Right ventricle myocardium inferior (tissue), 1 donor: ENCODE results near the gene MTG1. TPM values are rescaled to one million over a fixed set of nuclear protein-coding genes. Genes with fewer than 3 reads are reported as not detected.
"Not testable (repeated sequence)": the region's sequence is repeated elsewhere in the genome, so short reads cannot be mapped to it uniquely, and the experiment has no call there.

ENCODE experiments used
- ATAC-seq: fragments of 200-7000 bp; cut with Tn5 transposase; one replicate; pipeline ENCODE4 v1.9.1; 2020; ENCODE audit warnings: mild to moderate bottlenecking, moderate library complexity
- DNase-seq: peaks from one replicate; pipeline ENCODE4 v3.0.0; 2021; ENCODE audit errors: missing footprints
- intact Hi-C: fragments of 100-400 bp; cut with DNase I; formaldehyde crosslinking; loops from one replicate; pipeline ENCODE4 v1.11.0; 2022
- total RNA-seq: library from RNA; stranded (reverse); fragmentation: NEBNext Ultra II Directional; extraction: Animal tissue kit (Norgen Biotek cat#: 25700); gene quantifications from one replicate; pipeline ENCODE4 v1.2.1, GENCODE V29; 2021
- donor health status: DM: no; HTN: yes; CAD: no; lungs with severe emphysema.

MTG1 gene
- total RNA-seq, 1 donor from 2014 or later = 17.8 TPM

GRCh38 chr10:133375357-133376115, 18.4 kb upstream of the MTG1 start:
- DNase-seq (no peak), ATAC-seq (no peak)

GRCh38 chr10:133376183-133376582, 17.8 kb upstream of the MTG1 start:
- DNase-seq, ATAC-seq, intact Hi-C loops: not testable (repeated sequence)

More at GRCh38 chr10:133375357-133376115, 18.4 kb upstream of the MTG1 start:
- intact Hi-C loops = no loop called here

GRCh38 chr10:133377025-133377817, 16.7 kb upstream of the MTG1 start:
- no peak for ATAC-seq

GRCh38 chr10:133377818-133378250, 16.1 kb upstream of the MTG1 start:
- ATAC-seq = no peak
- intact Hi-C loops = no loop called here

More at GRCh38 chr10:133377025-133377817, 16.7 kb upstream of the MTG1 start:
- peak; percentile 68 for DNase-seq
- intact Hi-C loops = no loop called here

DNA sequence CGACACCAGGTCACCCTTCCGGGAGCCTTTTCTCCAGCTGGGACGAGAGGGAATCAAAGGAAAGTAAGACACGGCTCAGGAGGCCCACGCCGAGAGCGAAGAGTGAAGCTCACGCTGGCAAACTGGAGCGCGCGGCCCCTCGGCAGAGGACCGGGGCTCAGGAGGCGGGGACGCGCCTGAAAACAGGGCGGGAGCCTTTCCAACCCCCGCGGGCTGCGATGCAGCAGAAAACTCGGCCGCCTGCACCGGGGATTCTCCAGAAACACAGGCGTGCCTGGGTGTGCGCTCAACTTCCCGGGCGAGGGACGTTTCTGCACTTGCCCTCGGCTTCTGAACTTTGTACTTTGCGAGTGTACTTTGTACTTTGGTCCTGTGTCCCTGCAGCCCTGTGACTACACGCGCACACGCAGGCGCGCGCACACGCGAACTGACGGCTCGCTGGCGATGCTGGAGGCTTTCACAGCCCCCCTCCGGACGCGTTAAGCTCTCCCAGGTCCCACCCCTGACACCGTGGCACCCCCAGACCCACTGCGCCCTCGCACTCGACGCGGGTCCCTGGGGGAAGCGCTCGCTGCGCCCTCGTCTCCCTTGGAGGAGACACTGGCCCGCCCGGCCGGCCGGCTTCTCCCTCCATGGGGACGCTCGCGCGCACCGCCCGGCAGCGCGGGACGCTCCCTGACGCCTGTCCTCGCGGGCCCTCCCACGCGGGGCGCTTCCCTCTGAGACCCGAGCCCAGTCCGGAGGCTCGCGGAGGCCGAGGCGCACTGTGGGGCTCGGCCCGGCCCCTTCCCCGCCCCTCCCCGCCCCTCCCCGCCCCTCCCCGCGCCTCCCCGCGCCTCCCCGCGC, 15.5 kb upstream of the MTG1 start:
- DNase-seq (peak; percentile 90), ATAC-seq (peak; percentile 87)
- intact Hi-C loops = no loop called here

More at GRCh38 chr10:133377818-133378250, 16.1 kb upstream of the MTG1 start:
- DNase-seq = peak; percentile 63

- intact Hi-C loops = no loop called here
- peak; percentile 77 for DNase-seq
- peak; percentile 70 for ATAC-seq
Measured at GRCh38 chr10:133379152-133379800, 14.7 kb upstream of the MTG1 start, which contains the start of gene PAOX. Gene PAOX, plus strand, starts transcription at chr10:133379262. Its CDS starts 55 bp downstream, at chr10:133379317.

- intact Hi-C loops = no loop called here
- ATAC-seq = peak; percentile 15
- DNase-seq = peak; percentile 63
Measured at GRCh38 chr10:133379801-133380666, 13.9 kb upstream of the MTG1 start.

DNA sequence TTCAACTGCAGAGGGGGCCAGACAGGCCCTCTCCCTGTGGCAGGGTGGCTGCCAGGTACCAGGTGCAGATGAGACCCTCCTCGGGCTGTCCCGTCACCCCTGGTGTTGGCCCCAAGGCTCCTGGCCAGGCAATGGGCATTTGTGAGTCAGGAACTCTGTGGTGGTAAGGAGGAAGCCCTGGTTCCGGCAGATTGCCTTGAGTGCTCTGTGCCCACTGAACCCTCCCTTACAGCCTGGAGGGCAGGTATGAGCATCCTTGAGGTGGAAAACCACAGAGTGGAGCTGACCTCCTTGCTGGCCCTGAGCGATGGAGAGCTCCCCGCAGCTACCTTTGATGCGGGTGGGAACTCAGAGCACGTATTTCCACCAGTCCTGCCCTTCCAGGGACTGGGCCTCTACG, 12.9 kb upstream of the MTG1 start:
- DNase-seq = no peak
- intact Hi-C loops = no loop called here
- ATAC-seq = no peak

GRCh38 chr10:133383551-133383950, 10.4 kb upstream of the MTG1 start:
- intact Hi-C loops = no loop called here
- ATAC-seq (no peak), DNase-seq (no peak)

DNA sequence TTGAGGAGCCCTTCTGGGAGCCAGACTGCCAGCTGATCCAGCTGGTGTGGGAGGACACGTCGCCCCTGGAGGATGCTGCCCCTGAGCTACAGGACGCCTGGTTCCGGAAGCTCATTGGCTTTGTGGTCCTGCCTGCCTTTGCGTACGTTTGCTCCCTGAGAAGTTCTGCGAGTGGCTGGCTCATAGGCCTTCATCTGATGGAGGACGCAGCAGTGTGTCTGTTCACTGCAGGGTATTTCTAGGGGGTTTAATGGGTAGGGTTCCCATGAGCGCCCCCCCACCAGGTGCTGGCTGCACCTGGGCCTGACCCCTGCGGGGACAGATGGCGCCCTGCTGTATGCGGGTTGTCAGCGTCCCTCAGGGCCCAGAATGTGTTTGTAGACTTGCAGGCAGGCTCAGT, 9.9 kb upstream of the MTG1 start:
- intact Hi-C loops = no loop called here
- no peak for ATAC-seq
- DNase-seq = no peak

DNA sequence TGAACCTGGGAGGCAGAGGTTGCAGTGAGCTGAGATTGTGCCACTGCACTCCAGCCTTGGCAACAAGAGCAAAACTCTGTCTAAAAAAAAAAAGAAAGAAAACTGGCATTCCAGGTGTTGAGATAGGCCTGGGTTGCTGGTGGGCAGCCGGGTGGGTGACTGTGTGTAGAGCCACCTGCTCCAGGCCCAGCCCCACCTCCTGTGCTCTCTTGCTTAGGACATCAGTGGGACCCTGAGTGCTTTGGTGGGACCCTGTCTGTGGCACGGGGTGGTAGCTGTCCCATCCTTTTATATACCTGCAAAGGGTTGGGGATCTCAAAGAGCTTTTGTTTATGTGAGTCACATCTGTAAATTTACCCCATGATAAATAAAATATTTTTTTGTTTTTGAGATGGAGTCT, 8.7 kb upstream of the MTG1 start:
- ATAC-seq (no peak), DNase-seq (no peak)

DNA sequence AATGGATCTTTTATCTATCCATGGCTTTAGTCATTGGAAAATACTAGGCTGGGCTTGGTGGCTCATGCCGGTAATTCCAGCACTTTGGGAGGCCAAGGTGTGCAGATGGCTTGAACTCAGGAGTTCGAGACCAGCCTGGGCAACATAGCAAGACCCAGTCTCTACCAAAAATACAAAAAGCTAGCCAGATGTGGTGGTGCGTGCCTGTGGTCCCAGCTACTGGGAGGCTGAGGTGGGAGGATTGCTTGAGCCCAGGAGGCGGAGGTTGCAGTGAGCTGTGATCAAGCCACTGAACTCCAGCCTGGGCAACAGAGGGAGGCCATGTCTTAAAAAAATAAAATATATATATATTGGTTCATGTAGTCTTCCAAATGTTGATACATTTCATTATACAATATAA, 7.0 kb upstream of the MTG1 start:
- ATAC-seq, DNase-seq, intact Hi-C loops: not testable (repeated sequence)

More for the DNA sequence above, 8.7 kb upstream of the MTG1 start:
- intact Hi-C loops = no loop called here

- intact Hi-C loops = no loop called here
- ATAC-seq (no peak), DNase-seq (no peak)
Measured at GRCh38 chr10:133388236-133388972, 5.6 kb upstream of the MTG1 start.

DNA sequence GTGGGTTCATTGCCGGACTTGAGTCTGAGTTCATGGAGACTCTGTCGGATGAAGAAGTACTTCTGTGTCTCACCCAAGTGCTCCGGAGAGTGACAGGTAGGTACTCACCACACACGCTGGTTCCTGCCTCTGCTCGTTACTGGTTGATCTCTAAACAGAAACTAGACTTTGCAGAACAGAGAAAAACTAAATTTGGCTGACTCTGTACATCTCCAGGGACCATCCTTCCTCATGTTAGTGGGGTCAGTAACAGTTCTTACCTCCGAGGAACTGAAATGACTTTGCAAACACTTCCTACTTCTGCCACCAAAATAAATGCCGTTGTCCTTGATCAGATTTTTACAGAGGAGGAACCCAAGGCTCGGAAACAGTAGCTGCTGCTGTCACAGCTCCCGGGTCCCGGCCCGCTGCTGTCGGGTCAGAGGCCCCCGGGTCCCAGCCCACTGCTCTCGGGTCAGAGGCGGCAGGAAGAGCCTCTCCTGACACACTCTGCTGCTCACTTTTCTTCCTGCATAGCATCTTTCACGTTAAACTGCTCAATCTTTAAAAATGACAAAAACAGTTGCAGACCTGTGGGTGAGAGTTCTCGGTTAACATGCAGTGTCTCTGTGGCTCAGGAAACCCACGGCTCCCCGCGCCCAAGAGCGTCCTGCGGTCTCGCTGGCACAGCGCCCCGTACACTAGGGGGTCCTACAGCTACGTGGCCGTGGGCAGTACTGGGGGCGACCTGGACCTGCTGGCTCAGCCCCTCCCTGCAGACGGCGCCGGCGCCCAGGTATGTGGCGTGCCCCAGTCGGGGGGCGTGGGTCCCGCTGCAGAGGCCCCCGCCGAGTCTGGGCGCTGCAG, 4.8 kb upstream of the MTG1 start:
- intact Hi-C loops = no loop called here
- DNase-seq = no peak
- no peak for ATAC-seq

DNA sequence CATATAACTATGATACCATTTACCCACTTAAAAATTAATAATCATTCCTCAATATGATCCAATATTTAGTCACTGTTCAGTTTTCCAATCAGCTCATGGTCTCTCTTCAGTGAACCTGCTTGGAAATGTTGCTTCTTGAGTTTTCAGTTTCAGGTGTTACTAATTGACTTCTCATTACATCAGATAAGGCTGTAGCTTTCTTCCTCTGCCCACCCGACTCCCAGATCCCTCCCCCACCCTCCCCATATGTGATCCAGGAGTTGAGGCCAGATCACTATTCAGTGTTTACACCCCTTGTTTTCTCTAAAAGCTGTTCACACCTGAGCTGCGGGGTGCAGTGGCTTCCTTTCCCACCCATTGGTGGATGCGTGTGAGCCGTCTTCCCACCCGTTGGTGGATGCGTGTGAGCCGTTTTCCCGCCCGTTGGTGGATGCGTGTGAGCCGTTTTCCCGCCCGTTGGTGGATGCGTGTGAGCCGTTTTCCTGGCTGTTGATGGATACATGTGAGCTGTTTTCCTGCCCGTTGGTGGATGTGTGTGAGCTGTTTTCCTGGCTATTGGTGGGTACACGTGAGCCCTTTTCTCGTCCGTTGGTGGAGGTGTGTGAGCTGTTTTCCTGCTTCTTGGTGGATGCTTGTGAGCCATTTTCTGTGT, 3.2 kb upstream of the MTG1 start:
- DNase-seq = no peak
- intact Hi-C loops = no loop called here
- no peak for ATAC-seq

- no peak for ATAC-seq
- no peak for DNase-seq
- intact Hi-C loops = no loop called here
Measured at GRCh38 chr10:133391249-133391635, 2.7 kb upstream of the MTG1 start.
